Stimulated activated CD8-positive, alpha-beta memory T cell treated with anti-CD3 and anti-CD28 coated beads, Interleukin-15, amount 100 ng/mL, for 24 hours (primary cell): ENCODE results near the gene RANGRF.

Source experiments
- DNase-seq: peaks from one replicate; pipeline ENCODE4 v3.0.0-alpha.2; 2020; ENCODE audit warnings: low read depth

Gene RANGRF

GRCh38 chr17:8314797-8315763 is 26.6 kb downstream of the RANGRF start:
- no peak for DNase-seq

GRCh38 chr17:8315764-8316217 is 27.3 kb downstream of the RANGRF start:
- DNase-seq: no peak

- DNase-seq: no peak
Observed at GRCh38 chr17:8318010-8318935, 29.8 kb downstream of the RANGRF start.

GRCh38 chr17:8320262-8320661 is 31.8 kb downstream of the RANGRF start:
- no peak for DNase-seq

- no peak for DNase-seq
Observed at GRCh38 chr17:8320990-8321389, 32.5 kb downstream of the RANGRF start.

GRCh38 chr17:8322061-8322460 is 33.6 kb downstream of the RANGRF start:
- no peak for DNase-seq

GRCh38 chr17:8324132-8324531 is 35.7 kb downstream of the RANGRF start:
- no peak for DNase-seq

GRCh38 chr17:8324923-8325322 is 36.5 kb downstream of the RANGRF start:
- DNase-seq: no peak

- no peak for DNase-seq
Observed at GRCh38 chr17:8326511-8327302, 38.2 kb downstream of the RANGRF start.

GRCh38 chr17:8327303-8327649 is 38.8 kb downstream of the RANGRF start:
- no peak for DNase-seq

GRCh38 chr17:8332128-8332527 is 43.7 kb downstream of the RANGRF start:
- DNase-seq: no peak

GRCh38 chr17:8332688-8333087 is 44.2 kb downstream of the RANGRF start:
- DNase-seq: no peak

GRCh38 chr17:8333281-8333680 is 44.8 kb downstream of the RANGRF start:
- no peak for DNase-seq

- no peak for DNase-seq
Observed at GRCh38 chr17:8337802-8338752, 49.6 kb downstream of the RANGRF start.

GRCh38 chr17:8338753-8339140 is 50.3 kb downstream of the RANGRF start:
- DNase-seq: no peak

- DNase-seq: no peak
Observed at GRCh38 chr17:8339540-8339939, 51.1 kb downstream of the RANGRF start, which contains the start of gene ODF4. Gene ODF4 (plus strand): TSS chr17:8339840. CDS start chr17:8340052, 212 bp downstream.
